Measurements from ENCODE around the gene PTPRM. TPM values are rescaled to one million over a fixed set of nuclear protein-coding genes. Genes with fewer than 3 reads are reported as not detected.
"Not testable (repeated sequence)": the region's sequence is repeated elsewhere in the genome, so short reads cannot be mapped to it uniquely, and the experiment has no call there.

The PTPRM gene
- polyA plus RNA-seq, 3 donors: 0.04 to 2.1 (median 0.66) TPM

DNA sequence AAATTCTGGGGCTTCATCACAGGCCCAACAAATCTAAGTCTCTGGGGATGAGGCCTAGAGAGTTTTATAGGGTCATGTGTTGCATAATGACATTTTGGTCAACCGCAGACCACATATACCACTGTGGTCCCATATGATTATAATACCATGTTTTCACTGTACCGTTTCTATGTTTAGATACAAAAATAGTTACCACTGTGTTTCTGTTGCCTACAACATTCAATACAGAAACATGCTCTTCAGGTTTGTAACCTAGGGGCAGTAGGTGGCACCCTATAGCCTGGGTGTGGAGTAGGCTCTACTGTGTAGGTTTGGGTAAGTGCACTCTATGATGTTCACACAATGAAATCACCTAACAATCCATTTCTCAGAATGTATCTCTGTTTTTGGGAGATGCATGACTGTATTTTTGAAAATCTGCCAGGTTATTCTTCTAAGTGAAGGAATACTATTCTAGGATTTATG is 485.2 kb downstream of the PTPRM start:
- intact Hi-C loops (cut with micrococcal nuclease): no loop called here
- Mint-ChIP-seq H3K36me3 (no peaks in the 10 kb centered on the region), H3K27ac (no peak overlapping the region), H3K4me1 (peaks cover 2% of the 10 kb centered on the region), H3K4me3 (no peak overlapping the region), H3K27me3 (ENCODE audit: low read depth in 3 of 3) (peaks cover 0 to 50% (median 11%) of the 10 kb centered on the region in 3 donors), H3K9me3 (no peaks in the 10 kb centered on the region)
- DNase-seq: no peak
- no peak overlapping the region for H3K4me2 ChIP-seq (replicated peaks; ENCODE audit: extremely low read depth, low read length, poor library complexity, severe bottlenecking)
- H3K27ac ChIP-seq (ENCODE audit: low read depth in 1 of 2, low read length in 2 of 2): no peak overlapping the region
- no CpG with 5 or more reads among the region's 2 CpGs for WGBS (ENCODE audit: insufficient coverage)
- peaks cover 7 to 14% of the 10 kb centered on the region in 2 donors for H3K27me3 ChIP-seq (ENCODE audit: control insufficient read depth in 2 of 2, insufficient read depth in 2 of 2, low read length in 2 of 2)
- H4K20me1 ChIP-seq (ENCODE audit: insufficient read depth, low read length): no peaks in the 10 kb centered on the region
- no peaks in the 10 kb centered on the region for H3K9me3 ChIP-seq (replicated peaks in 1 of 2; ENCODE audit: control insufficient read depth in 1 of 2, insufficient read depth in 1 of 2, low read length in 2 of 2)
- H3K36me3 ChIP-seq (replicated peaks in 1 of 2; ENCODE audit: control insufficient read depth in 1 of 2, insufficient read depth in 2 of 2, low read length in 2 of 2): no peaks in the 10 kb centered on the region
- H2AFZ ChIP-seq (ENCODE audit: insufficient read depth, low read depth, low read length, poor library complexity, severe bottlenecking): no peak overlapping the region
- H3K4me3 ChIP-seq (replicated peaks in 1 of 3; ENCODE audit: low read depth in 2 of 3, low read length in 3 of 3): no peak overlapping the region
- no peaks in the 10 kb centered on the region for H3K79me2 ChIP-seq (ENCODE audit: insufficient read depth, low read length)
- no peak overlapping the region for H3K9ac ChIP-seq (ENCODE audit: insufficient read depth, low read length, poor library complexity, severe bottlenecking)
- no peaks in the 10 kb centered on the region for H3K4me1 ChIP-seq (ENCODE audit: control insufficient read depth in 1 of 2, insufficient read depth in 2 of 2, low read length in 2 of 2)
- TF ChIP-seq, protein P1, sequence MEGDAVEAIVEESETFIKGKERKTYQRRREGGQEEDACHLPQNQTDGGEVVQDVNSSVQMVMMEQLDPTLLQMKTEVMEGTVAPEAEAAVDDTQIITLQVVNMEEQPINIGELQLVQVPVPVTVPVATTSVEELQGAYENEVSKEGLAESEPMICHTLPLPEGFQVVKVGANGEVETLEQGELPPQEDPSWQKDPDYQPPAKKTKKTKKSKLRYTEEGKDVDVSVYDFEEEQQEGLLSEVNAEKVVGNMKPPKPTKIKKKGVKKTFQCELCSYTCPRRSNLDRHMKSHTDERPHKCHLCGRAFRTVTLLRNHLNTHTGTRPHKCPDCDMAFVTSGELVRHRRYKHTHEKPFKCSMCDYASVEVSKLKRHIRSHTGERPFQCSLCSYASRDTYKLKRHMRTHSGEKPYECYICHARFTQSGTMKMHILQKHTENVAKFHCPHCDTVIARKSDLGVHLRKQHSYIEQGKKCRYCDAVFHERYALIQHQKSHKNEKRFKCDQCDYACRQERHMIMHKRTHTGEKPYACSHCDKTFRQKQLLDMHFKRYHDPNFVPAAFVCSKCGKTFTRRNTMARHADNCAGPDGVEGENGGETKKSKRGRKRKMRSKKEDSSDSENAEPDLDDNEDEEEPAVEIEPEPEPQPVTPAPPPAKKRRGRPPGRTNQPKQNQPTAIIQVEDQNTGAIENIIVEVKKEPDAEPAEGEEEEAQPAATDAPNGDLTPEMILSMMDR (IDR thresholded peaks at IDR 0.05): no peak

DNA sequence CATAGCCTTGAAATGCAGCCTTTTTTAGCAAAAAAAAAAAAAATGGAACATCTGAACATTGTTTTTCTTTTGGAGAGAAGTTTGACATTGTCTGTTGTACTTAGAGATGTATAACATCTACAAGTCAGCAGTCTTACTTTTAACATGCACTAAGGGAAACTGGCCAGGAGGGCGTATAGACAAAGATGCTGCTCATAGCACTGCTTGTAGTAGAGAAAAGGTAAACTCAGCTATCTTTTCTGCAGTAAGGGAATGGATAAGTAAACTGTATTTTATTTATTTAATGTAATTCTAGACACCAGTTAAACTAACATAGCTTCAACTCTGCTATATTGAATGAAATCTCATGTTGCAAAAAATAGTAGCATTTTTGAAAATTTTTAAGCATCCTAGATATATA is 489.6 kb downstream of the PTPRM start:
- Histone ChIP-seq H3K36me3 (replicated peaks in 1 of 2; ENCODE audit: control insufficient read depth in 1 of 2, insufficient read depth in 2 of 2, low read length in 2 of 2) (no peaks in the 10 kb centered on the region), H4K20me1 (ENCODE audit: insufficient read depth, low read length) (no peaks in the 10 kb centered on the region), H3K27ac (ENCODE audit: low read depth in 1 of 2, low read length in 2 of 2) (no peak overlapping the region), H3K4me2 (replicated peaks; ENCODE audit: extremely low read depth, low read length, poor library complexity, severe bottlenecking) (no peak overlapping the region), H3K9ac (ENCODE audit: insufficient read depth, low read length, poor library complexity, severe bottlenecking) (no peak overlapping the region), H3K79me2 (ENCODE audit: insufficient read depth, low read length) (no peaks in the 10 kb centered on the region), H3K27me3 (ENCODE audit: control insufficient read depth in 2 of 2, insufficient read depth in 2 of 2, low read length in 2 of 2) (peaks cover 6 to 7% of the 10 kb centered on the region in 2 donors), H3K4me1 (ENCODE audit: control insufficient read depth in 1 of 2, insufficient read depth in 2 of 2, low read length in 2 of 2) (no peaks in the 10 kb centered on the region), H2AFZ (ENCODE audit: insufficient read depth, low read depth, low read length, poor library complexity, severe bottlenecking) (no peak overlapping the region), H3K9me3 (replicated peaks in 1 of 2; ENCODE audit: control insufficient read depth in 1 of 2, insufficient read depth in 1 of 2, low read length in 2 of 2) (no peaks in the 10 kb centered on the region), H3K4me3 (replicated peaks in 1 of 3; ENCODE audit: low read depth in 2 of 3, low read length in 3 of 3) (no peak overlapping the region)
- intact Hi-C loops (cut with micrococcal nuclease): no loop called here
- TF ChIP-seq, protein P1 (IDR thresholded peaks at IDR 0.05): no peak
- H3K9me3 Mint-ChIP-seq: peaks cover 0 to 3% (median 0%) of the 10 kb centered on the region in 7 donors
- no peaks in the 10 kb centered on the region for H3K36me3 Mint-ChIP-seq
- no CpG with 5 or more reads among the region's 1 CpG for WGBS (ENCODE audit: insufficient coverage)
- no peaks in the 10 kb centered on the region for H3K4me1 Mint-ChIP-seq
- no peak for DNase-seq
- no peak overlapping the region for H3K4me3 Mint-ChIP-seq
- no peak overlapping the region for H3K27ac Mint-ChIP-seq
- H3K27me3 Mint-ChIP-seq (ENCODE audit: low read depth in 3 of 3): peaks cover 0 to 22% (median 3%) of the 10 kb centered on the region in 3 donors

DNA sequence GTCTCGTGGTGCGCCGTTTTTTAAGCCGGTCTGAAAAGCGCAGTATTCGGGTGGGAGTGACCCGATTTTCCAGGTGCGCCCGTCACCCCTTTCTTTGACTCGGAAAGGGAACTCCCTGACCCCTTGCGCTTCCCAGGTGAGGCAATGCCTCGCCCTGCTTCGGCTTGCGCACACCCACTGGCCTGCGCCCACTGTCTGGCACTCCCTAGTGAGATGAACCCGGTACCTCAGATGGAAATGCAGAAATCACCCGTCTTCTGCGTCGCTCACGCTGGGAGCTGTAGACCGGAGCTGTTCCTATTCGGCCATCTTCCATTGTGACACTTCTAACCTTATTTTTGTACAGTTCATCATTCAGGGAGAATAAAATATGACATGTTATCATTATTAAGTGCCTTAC is 496.0 kb downstream of the PTPRM start:
- intact Hi-C loops (cut with micrococcal nuclease); H3K36me3 Mint-ChIP-seq; H3K27ac Mint-ChIP-seq; H4K20me1 ChIP-seq (ENCODE audit: insufficient read depth, low read length); H3K4me3 Mint-ChIP-seq; H3K27ac ChIP-seq (ENCODE audit: low read depth in 1 of 2, low read length in 2 of 2); H3K9ac ChIP-seq (ENCODE audit: insufficient read depth, low read length, poor library complexity, severe bottlenecking); H3K27me3 ChIP-seq (ENCODE audit: control insufficient read depth in 2 of 2, insufficient read depth in 2 of 2, low read length in 2 of 2); H3K4me1 Mint-ChIP-seq; H3K36me3 ChIP-seq (replicated peaks in 1 of 2; ENCODE audit: control insufficient read depth in 1 of 2, insufficient read depth in 2 of 2, low read length in 2 of 2); DNase-seq; H3K4me3 ChIP-seq (replicated peaks in 1 of 3; ENCODE audit: low read depth in 2 of 3, low read length in 3 of 3); H3K79me2 ChIP-seq (ENCODE audit: insufficient read depth, low read length); H3K4me2 ChIP-seq (replicated peaks; ENCODE audit: extremely low read depth, low read length, poor library complexity, severe bottlenecking); H3K27me3 Mint-ChIP-seq (ENCODE audit: low read depth in 3 of 3); H3K9me3 Mint-ChIP-seq; H2AFZ ChIP-seq (ENCODE audit: insufficient read depth, low read depth, low read length, poor library complexity, severe bottlenecking); H3K9me3 ChIP-seq (replicated peaks in 1 of 2; ENCODE audit: control insufficient read depth in 1 of 2, insufficient read depth in 1 of 2, low read length in 2 of 2); H3K4me1 ChIP-seq (ENCODE audit: control insufficient read depth in 1 of 2, insufficient read depth in 2 of 2, low read length in 2 of 2): not testable (repeated sequence)
- WGBS (ENCODE audit: insufficient coverage): 100% methylated on average over 4 of the region's 22 CpGs
